Activated CD8-positive, alpha-beta memory T cell treated with anti-CD3 and anti-CD28 coated beads, Interleukin-2, amount 50 U/mL, for 24 hours (primary cell): ENCODE results near the gene PXMP4.

Experiments used
- DNase-seq: peaks from one replicate; pipeline ENCODE4 v3.0.0-alpha.2; 2020; ENCODE audit errors: extremely low read depth

PXMP4 gene

GRCh38 chr20:33732166-33732970, 12.3 kb upstream of the PXMP4 start:
- DNase-seq = peak; percentile 28

- peak; percentile 70 for DNase-seq
Measured at GRCh38 chr20:33731693-33732165, 11.6 kb upstream of the PXMP4 start, which contains the start of gene ZNF341. Gene ZNF341 (plus strand): TSS chr20:33731996. CDS start chr20:33732022, 26 bp downstream.

GRCh38 chr20:33730946-33731692, 11.0 kb upstream of the PXMP4 start:
- no peak for DNase-seq

- no peak for DNase-seq
Measured at GRCh38 chr20:33729101-33729500, 9.0 kb upstream of the PXMP4 start.

- DNase-seq = no peak
Measured at GRCh38 chr20:33728463-33728862, 8.4 kb upstream of the PXMP4 start.

GRCh38 chr20:33727806-33728205, 7.7 kb upstream of the PXMP4 start:
- no peak for DNase-seq

GRCh38 chr20:33727115-33727479, 7.0 kb upstream of the PXMP4 start:
- DNase-seq = no peak

GRCh38 chr20:33725607-33726264, 5.6 kb upstream of the PXMP4 start:
- DNase-seq = no peak

GRCh38 chr20:33724439-33725094, 4.5 kb upstream of the PXMP4 start:
- no peak for DNase-seq

GRCh38 chr20:33721391-33722140, 1.5 kb upstream of the PXMP4 start:
- no peak for DNase-seq

- no peak for DNase-seq
Measured at GRCh38 chr20:33719277-33719988, 677 bp downstream of the PXMP4 start.

GRCh38 chr20:33716498-33716897, 3.6 kb downstream of the PXMP4 start:
- no peak for DNase-seq

GRCh38 chr20:33713865-33714367, 6.2 kb downstream of the PXMP4 start:
- DNase-seq = no peak

- no peak for DNase-seq
Measured at GRCh38 chr20:33711446-33711738, 8.7 kb downstream of the PXMP4 start.

- DNase-seq = no peak
Measured at GRCh38 chr20:33710681-33711445, 9.2 kb downstream of the PXMP4 start.

- no peak for DNase-seq
Measured at GRCh38 chr20:33709905-33710541, 10.1 kb downstream of the PXMP4 start.

- no peak for DNase-seq
Measured at GRCh38 chr20:33709398-33709797, 10.7 kb downstream of the PXMP4 start.

GRCh38 chr20:33707668-33708067, 12.4 kb downstream of the PXMP4 start:
- DNase-seq = no peak

GRCh38 chr20:33704197-33704924, 15.7 kb downstream of the PXMP4 start:
- no peak for DNase-seq
